Brain microvascular endothelial cell (primary cell): ENCODE measurements around the gene SPRED3.

Experiments
- DNase-seq: peaks from one replicate; pipeline ENCODE4 v3.0.0-alpha.2; 2020
- H3K27ac ChIP-seq: fragments of 250-450 bp; sonication (Bioruptor Pico); 2 replicates; pipeline ENCODE4 v1.5.1; 2020; ENCODE audit warnings: mild to moderate bottlenecking, moderate library complexity
- H3K27me3 ChIP-seq: fragments of 250-450 bp; sonication (Bioruptor Pico); replicated peaks from 2 replicates; pipeline ENCODE4 v1.5.1; 2020; ENCODE audit warnings: mild to moderate bottlenecking
- H3K36me3 ChIP-seq: fragments of 250-450 bp; sonication (Bioruptor Pico); replicated peaks from 2 replicates; pipeline ENCODE4 v1.5.1; 2020; ENCODE audit warnings: mild to moderate bottlenecking
- H3K4me3 ChIP-seq: 2 replicates; pipeline ENCODE4 v1.5.1; 2011; ENCODE audit warnings: low read depth, mild to moderate bottlenecking, control low read depth, low read length, moderate library complexity
- CTCF ChIP-seq: IDR thresholded peaks from 2 replicates; pipeline ENCODE4 v1.5.1; 2011; ENCODE audit warnings: low read depth, mild to moderate bottlenecking, moderate library complexity, low read length, control low read depth, inconsistent platforms; ENCODE audit errors: missing control alignments
- in situ Hi-C: cut with HindIII; loops from 2 replicates; pipeline ENCODE4 v1.10.0; 2017; ENCODE audit warnings: low sequenced_read_pairs, low pct_ligation_motif_present

SPRED3 gene

GRCh38 chr19:38448225-38448624 is 59.7 kb downstream of the SPRED3 start:
- H3K36me3 ChIP-seq, result no peaks in the 10 kb centered on the region
- H3K27ac ChIP-seq, result no peak overlapping the region
- H3K27me3 ChIP-seq, result no peaks in the 10 kb centered on the region
- in situ Hi-C loops, result no loop called here
- TF ChIP-seq CTCF, result no peak
- DNase-seq, result no peak
- H3K4me3 ChIP-seq, result no peak overlapping the region
